GM23338 (cell line): ENCODE results near the gene TXNL1. TPM values are rescaled to one million over a fixed set of nuclear protein-coding genes. Genes with fewer than 3 reads are reported as not detected.
"Not testable (repeated sequence)": the region's sequence is repeated elsewhere in the genome, so short reads cannot be mapped to it uniquely, and the experiment has no call there.

Source experiments
- ATAC-seq: fragments of 200-7000 bp; cut with Tn5 transposase; 3 replicates; pipeline ENCODE4 v1.9.1; 2020
- DNase-seq: peaks from one replicate; pipeline ENCODE4 v3.0.0-alpha.2; 2015; ENCODE audit warnings: low spot score
- H2AFZ ChIP-seq: fragments of 200-600 bp; sonication (generic); 2 replicates; pipeline ENCODE4 v1.8.0; 2016; ENCODE audit warnings: antibody characterized with exemption, mild to moderate bottlenecking, moderate library complexity
- H3F3A ChIP-seq: fragments of 200-600 bp; sonication (generic); replicated peaks from 2 replicates; pipeline ENCODE4 v1.8.0; 2017; ENCODE audit warnings: antibody characterized with exemption, mixed run types, low read depth
- H3K27ac ChIP-seq: fragments of 200-600 bp; sonication (generic); 2 replicates; pipeline ENCODE4 v1.6.1; 2016; ENCODE audit warnings: low read depth
- H3K27me3 ChIP-seq: fragments of 200-600 bp; sonication (generic); 2 replicates; pipeline ENCODE4 v1.8.0; 2016; ENCODE audit warnings: mild to moderate bottlenecking, mixed run types, moderate library complexity; ENCODE audit not compliant: insufficient read depth
- H3K36me3 ChIP-seq: fragments of 200-600 bp; sonication (generic); 2 replicates; pipeline ENCODE4 v1.8.0; 2016; ENCODE audit warnings: mild to moderate bottlenecking; ENCODE audit not compliant: insufficient read depth
- H3K4me1 ChIP-seq: fragments of 200-600 bp; sonication (generic); 2 replicates; pipeline ENCODE4 v1.8.0; 2016; ENCODE audit warnings: mild to moderate bottlenecking, moderate library complexity; ENCODE audit not compliant: insufficient read depth
- H3K4me2 ChIP-seq: fragments of 200-600 bp; sonication (generic); 2 replicates; pipeline ENCODE4 v1.7.1; 2017; ENCODE audit warnings: mixed run types
- H3K4me3 ChIP-seq: fragments of 200-600 bp; sonication (generic); 2 replicates; pipeline ENCODE4 v1.6.1; 2016; ENCODE audit warnings: mixed run types
- H3K79me2 ChIP-seq: fragments of 200-600 bp; sonication (generic); replicated peaks from 2 replicates; pipeline ENCODE4 v1.8.0; 2017; ENCODE audit warnings: mild to moderate bottlenecking; ENCODE audit not compliant: insufficient read depth
- H3K9me2 ChIP-seq: fragments of 200-600 bp; sonication (generic); 2 replicates; pipeline ENCODE4 v1.8.0; 2017; ENCODE audit not compliant: insufficient read depth
- H4K20me1 ChIP-seq: fragments of 200-600 bp; sonication (generic); replicated peaks from 2 replicates; pipeline ENCODE4 v1.8.0; 2017; ENCODE audit warnings: mild to moderate bottlenecking; ENCODE audit not compliant: insufficient read depth
- H3K27ac Mint-ChIP-seq: 2 replicates; pipeline ENCODE4 v1.8.0; 2020; ENCODE audit warnings: inconsistent platforms, mild to moderate bottlenecking, moderate library complexity, mixed read lengths
- H3K27me3 Mint-ChIP-seq: 3 replicates; pipeline ENCODE4 v1.8.0; 2022; ENCODE audit warnings: low read depth, mild to moderate bottlenecking, moderate library complexity, mixed read lengths, inconsistent platforms; ENCODE audit not compliant: insufficient read depth, poor library complexity
- H3K36me3 Mint-ChIP-seq: 3 replicates; pipeline ENCODE4 v1.8.0; 2021; ENCODE audit warnings: low read depth, mild to moderate bottlenecking, inconsistent platforms, moderate library complexity, mixed read lengths
- H3K4me1 Mint-ChIP-seq: 3 replicates; pipeline ENCODE4 v1.8.0; 2020; ENCODE audit warnings: mild to moderate bottlenecking, inconsistent platforms, mixed read lengths
- H3K4me3 Mint-ChIP-seq: 3 replicates; pipeline ENCODE4 v1.8.0; 2021; ENCODE audit warnings: moderate library complexity, mild to moderate bottlenecking, inconsistent platforms, mixed read lengths
- H3K9me3 Mint-ChIP-seq: 3 replicates; pipeline ENCODE4 v1.8.0; 2020; ENCODE audit warnings: moderate library complexity, mild to moderate bottlenecking, inconsistent platforms, mixed read lengths
- CTCF ChIP-seq, 2 experiments: fragments of 200-600 bp in 1 of 2; sonication (generic) in 1 of 2; conservative IDR thresholded peaks; 2 replicates each; pipeline versions ENCODE4 v1.5.1 to v1.6.1; 2016 to 2017; ENCODE audit warnings: antibody characterized with exemption in 2 of 2, low read depth in 2 of 2, mild to moderate bottlenecking in 2 of 2, moderate library complexity in 1 of 2
- ETS1 ChIP-seq: IDR thresholded peaks from 2 replicates; pipeline ENCODE4 v1.6.1; 2016; ENCODE audit warnings: antibody characterized with exemption
- EZH2 ChIP-seq: fragments of 200-600 bp; sonication (generic); IDR thresholded peaks from one replicate; pipeline ENCODE4 v1.8.0; 2017; ENCODE audit warnings: antibody characterized with exemption, mild to moderate bottlenecking, low read depth; ENCODE audit not compliant: unreplicated experiment
- EZH2phosphoT487 ChIP-seq: fragments of 200-600 bp; sonication (generic); IDR thresholded peaks from one replicate; pipeline ENCODE4 v1.8.1; 2018; ENCODE audit warnings: antibody characterized with exemption; ENCODE audit not compliant: unreplicated experiment
- JUNB ChIP-seq: IDR thresholded peaks from one replicate; pipeline ENCODE4 v1.6.1; 2016; ENCODE audit warnings: antibody characterized with exemption; ENCODE audit not compliant: unreplicated experiment
- POLR2AphosphoS5 ChIP-seq: IDR thresholded peaks from 2 replicates; pipeline ENCODE4 v1.6.1; 2016; ENCODE audit warnings: antibody characterized with exemption, low read depth
- REST ChIP-seq: IDR thresholded peaks from one replicate; pipeline ENCODE4 v1.6.1; 2018; ENCODE audit warnings: antibody characterized with exemption; ENCODE audit not compliant: unreplicated experiment
- STAT1 ChIP-seq: IDR thresholded peaks from one replicate; pipeline ENCODE4 v1.6.1; 2016; ENCODE audit warnings: antibody characterized with exemption; ENCODE audit not compliant: unreplicated experiment
- ZNF114 ChIP-seq: fragments of 250-450 bp; sonication (Bioruptor Pico); IDR thresholded peaks from 2 replicates; pipeline ENCODE4 v1.5.0; 2020; ENCODE audit warnings: mild to moderate bottlenecking, moderate library complexity
- ZNF331 ChIP-seq: fragments of 250-450 bp; sonication (Bioruptor Pico); IDR thresholded peaks from 2 replicates; pipeline ENCODE4 v1.5.0; 2020; ENCODE audit warnings: low read depth, mild to moderate bottlenecking, moderate library complexity
- polyA plus RNA-seq: library from polyadenylated mRNA; unstranded; fragments of >200 nt; fragmentation: Nextera tagmentation; extraction: Ambion mirVana; gene quantifications from 2 replicates; pipeline ENCODE4 v1.2.1, GENCODE V29; 2016
- total RNA-seq: library from RNA; depleted of rRNA; stranded (reverse); fragments of >200 nt; shearing (Covaris generic); gene quantifications from 2 replicates; pipeline ENCODE4 v1.2.3, GENCODE V29; 2014

The TXNL1 gene
- total and polyA plus RNA-seq, 2 experiments from 2014 or later = 73.6 to 135 TPM

GRCh38 chr18:56658261-56658660, 19.9 kb upstream of the TXNL1 start:
- Histone ChIP-seq H3K27ac (no peak overlapping the region), H3K27me3 (no peaks in the 10 kb centered on the region), H3K36me3 (no peaks in the 10 kb centered on the region), H3K4me3 (no peak overlapping the region), H3K79me2 (peaks cover 89% of the 10 kb centered on the region), H3K4me2 (no peak overlapping the region), H2AFZ (no peak overlapping the region), H3F3A (no peaks in the 10 kb centered on the region), H4K20me1 (no peaks in the 10 kb centered on the region), H3K4me1 (no peaks in the 10 kb centered on the region), H3K9me2 (no peaks in the 10 kb centered on the region)
- Mint-ChIP-seq H3K9me3 (no peaks in the 10 kb centered on the region; the same call in 2 of the 3 replicates), H3K27me3 (peaks cover 2% of the 10 kb centered on the region), H3K4me3 (no peak overlapping the region), H3K4me1 (peaks cover 7% of the 10 kb centered on the region), H3K27ac (no peak overlapping the region), H3K36me3 (no peaks in the 10 kb centered on the region)
- DNase-seq = no peak
- TF ChIP-seq JUNB = no peak
- no peak for TF ChIP-seq CTCF (conservative IDR thresholded peaks at IDR 0.05; ENCODE audit: low read depth in 2 of 2)
- TF ChIP-seq ZNF331 (CRISPR knock-in tag) = no peak
- TF ChIP-seq EZH2 = no peak
- no peak for TF ChIP-seq STAT1
- no peak for TF ChIP-seq POLR2AphosphoS5
- no peak for ATAC-seq

- not testable (repeated sequence) for H3K9me3 Mint-ChIP-seq, H2AFZ ChIP-seq
Observed at GRCh38 chr18:56654280-56654679, 15.9 kb upstream of the TXNL1 start.

GRCh38 chr18:56652802-56653201, 14.4 kb upstream of the TXNL1 start:
- Histone ChIP-seq H3K27me3 (no peaks in the 10 kb centered on the region), H3K4me2 (no peak overlapping the region), H3K4me1 (peaks cover 11% of the 10 kb centered on the region), H3K36me3 (no peaks in the 10 kb centered on the region), H3K4me3 (no peak overlapping the region), H2AFZ (no peak overlapping the region), H3K9me2 (no peaks in the 10 kb centered on the region), H3K27ac (no peak overlapping the region), H3K79me2 (peaks cover 62% of the 10 kb centered on the region), H4K20me1 (peaks cover 6% of the 10 kb centered on the region; the same call in 1 of the 2 replicates), H3F3A (0 out of 2 replicates have a peak, but pooled peaks cover 9% of the 10 kb centered on the region)
- peaks cover 13% of the 10 kb centered on the region for H3K4me1 Mint-ChIP-seq
- H3K4me3 Mint-ChIP-seq = peak overlapping the region; percentile 39; the same call in 2 of the 3 replicates
- no peaks in the 10 kb centered on the region for H3K36me3 Mint-ChIP-seq
- peaks cover 4% of the 10 kb centered on the region for H3K27me3 Mint-ChIP-seq
- H3K9me3 Mint-ChIP-seq = no peaks in the 10 kb centered on the region; the same call in 2 of the 3 replicates
- DNase-seq (no peak), ATAC-seq (no peak)
- no peak overlapping the region for H3K27ac Mint-ChIP-seq
- TF ChIP-seq CTCF (conservative IDR thresholded peaks at IDR 0.05; ENCODE audit: low read depth in 2 of 2) = no peak
- no peak for TF ChIP-seq EZH2phosphoT487
- TF ChIP-seq POLR2AphosphoS5 = no peak
- no peak for TF ChIP-seq ETS1
- no peak for TF ChIP-seq REST
- no peak for TF ChIP-seq JUNB
- no peak for TF ChIP-seq EZH2
- no peak for TF ChIP-seq STAT1
- TF ChIP-seq ZNF114 (CRISPR knock-in tag) = no peak

More at GRCh38 chr18:56654280-56654679, 15.9 kb upstream of the TXNL1 start:
- not testable (repeated sequence) for H3K36me3 ChIP-seq, H3K36me3 Mint-ChIP-seq, H3K27me3 ChIP-seq, H3K27ac Mint-ChIP-seq, H3K27ac ChIP-seq, H3K4me3 Mint-ChIP-seq, H3F3A ChIP-seq, H3K4me3 ChIP-seq, H3K27me3 Mint-ChIP-seq, H3K4me2 ChIP-seq, H3K9me2 ChIP-seq, H4K20me1 ChIP-seq, DNase-seq, ATAC-seq
- Histone ChIP-seq H3K79me2 (peaks cover 76% of the 10 kb centered on the region), H3K4me1 (peaks cover 11% of the 10 kb centered on the region)
- H3K4me1 Mint-ChIP-seq = peaks cover 13% of the 10 kb centered on the region
